AG08396 (cell line): ENCODE data around the gene RASSF4.
A peak's percentile ranks its signal among the peaks of the same experiment; 100 is the strongest.

Source experiments
- DNase-seq: peaks from one replicate; pipeline ENCODE4 v3.0.0; 2012; ENCODE audit warnings: low spot score, mixed read lengths

RASSF4 gene

GRCh38 chr10:44963772-44964633, 4.4 kb downstream of the RASSF4 start:
- no peak for DNase-seq

- DNase-seq: no peak
These were observed 5.5 kb downstream of the RASSF4 start for GRCh38 chr10:44965104-44965503.

- no peak for DNase-seq
These were observed 6.1 kb downstream of the RASSF4 start for GRCh38 chr10:44965651-44966097.

DNA sequence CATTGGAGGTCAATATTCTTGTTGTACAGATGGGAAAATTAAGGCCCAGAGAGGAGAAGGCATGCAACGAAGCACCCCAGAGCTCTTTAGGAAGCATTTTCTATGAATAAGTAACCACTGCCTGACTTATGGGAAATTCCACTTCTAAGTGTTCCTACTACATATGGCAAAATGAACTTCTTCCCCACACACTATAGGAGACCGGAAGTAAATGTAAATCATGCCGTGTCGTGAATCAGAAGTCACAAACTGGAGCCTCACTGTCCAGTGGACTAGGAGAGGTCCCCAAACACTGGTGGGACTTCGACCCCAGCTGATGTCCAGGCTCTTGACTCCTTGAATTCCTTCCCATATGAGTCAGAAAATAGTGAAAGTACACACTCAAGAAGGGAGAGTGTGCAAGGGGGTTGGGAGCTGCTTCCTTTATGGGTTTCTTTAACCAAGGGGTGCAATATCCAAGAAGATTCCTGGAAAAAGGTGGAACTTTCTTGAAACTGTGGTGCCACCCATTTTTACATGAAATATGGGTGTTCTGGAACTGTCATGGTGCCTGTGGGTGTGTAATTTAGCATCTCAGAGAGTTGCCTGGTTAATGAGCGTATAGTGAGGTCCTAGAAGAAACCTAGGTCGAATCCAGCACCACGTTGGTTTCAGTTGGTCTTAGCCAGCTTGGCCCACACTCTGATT, 6.7 kb downstream of the RASSF4 start:
- DNase-seq: no peak

DNA sequence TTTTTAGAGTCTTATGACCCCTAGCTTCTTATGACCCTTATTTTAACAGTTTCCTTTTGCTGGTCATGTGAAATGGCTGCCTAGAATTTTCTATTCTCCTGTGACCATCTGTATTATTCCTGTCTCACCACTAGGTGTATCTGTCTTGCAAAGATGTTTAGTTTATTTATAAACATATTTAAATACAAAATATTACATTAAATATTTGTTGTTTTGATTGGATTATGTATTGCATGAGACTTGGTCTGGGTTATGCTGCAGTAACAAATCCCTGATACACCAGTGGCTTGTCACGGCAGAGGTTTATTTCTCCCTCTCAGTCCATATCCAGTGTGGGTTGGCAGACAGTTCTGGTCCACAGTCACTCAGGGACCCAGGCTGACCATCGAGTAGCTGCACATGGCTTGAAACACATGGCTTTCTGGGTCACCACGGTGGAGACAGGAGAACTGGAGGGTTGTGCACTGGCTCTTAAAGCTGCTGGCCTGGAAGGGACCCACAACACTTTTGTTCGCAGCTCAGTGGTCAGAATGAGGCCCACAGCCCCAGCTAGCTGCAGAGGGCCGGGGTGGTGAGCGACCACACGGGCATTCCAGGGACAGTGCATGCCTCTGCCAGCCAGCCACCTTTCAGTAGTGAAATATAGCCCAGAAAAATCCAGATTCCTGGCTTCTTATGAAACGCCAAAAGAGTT, 7.4 kb downstream of the RASSF4 start:
- DNase-seq: no peak

DNA sequence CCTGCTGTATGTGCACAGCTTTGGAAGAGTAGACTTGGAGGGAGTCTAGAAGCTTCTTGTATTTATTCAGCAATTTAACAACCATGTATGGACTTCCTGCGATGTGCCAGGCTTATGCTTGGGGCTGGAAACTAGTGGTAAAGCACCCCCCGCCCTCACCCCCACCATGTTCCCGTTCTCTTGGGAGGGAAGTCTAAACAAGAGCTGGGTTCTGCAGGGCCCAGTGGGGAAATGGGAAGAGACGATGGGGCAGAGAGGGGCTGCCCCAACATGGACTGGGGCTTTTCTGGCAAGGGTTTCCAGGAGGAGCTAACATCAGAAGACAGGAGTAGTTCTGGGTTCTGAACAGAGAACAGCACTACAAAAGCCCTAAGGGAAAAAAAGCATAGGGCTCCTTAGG, 8.0 kb downstream of the RASSF4 start:
- DNase-seq: no peak

DNA sequence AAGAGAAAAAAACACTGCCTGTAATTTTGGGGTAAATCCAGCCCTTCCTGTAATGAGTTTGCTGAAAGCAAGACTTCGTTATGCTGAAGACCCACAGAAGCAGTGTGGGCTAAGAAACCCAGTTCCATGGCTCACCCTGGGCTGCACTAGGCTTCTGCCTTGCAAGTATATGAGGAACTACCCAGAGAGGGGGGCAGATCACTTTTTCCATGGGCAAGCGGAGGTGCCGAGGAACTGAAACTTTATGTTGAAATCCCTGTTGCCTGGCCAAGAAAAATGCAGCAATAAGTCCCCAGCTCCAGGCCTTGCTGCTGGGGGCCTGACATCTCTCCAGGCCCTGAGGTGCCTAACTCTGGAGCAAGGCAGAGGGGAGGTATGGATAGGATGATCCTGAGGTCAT, 8.5 kb downstream of the RASSF4 start:
- no peak for DNase-seq

DNA sequence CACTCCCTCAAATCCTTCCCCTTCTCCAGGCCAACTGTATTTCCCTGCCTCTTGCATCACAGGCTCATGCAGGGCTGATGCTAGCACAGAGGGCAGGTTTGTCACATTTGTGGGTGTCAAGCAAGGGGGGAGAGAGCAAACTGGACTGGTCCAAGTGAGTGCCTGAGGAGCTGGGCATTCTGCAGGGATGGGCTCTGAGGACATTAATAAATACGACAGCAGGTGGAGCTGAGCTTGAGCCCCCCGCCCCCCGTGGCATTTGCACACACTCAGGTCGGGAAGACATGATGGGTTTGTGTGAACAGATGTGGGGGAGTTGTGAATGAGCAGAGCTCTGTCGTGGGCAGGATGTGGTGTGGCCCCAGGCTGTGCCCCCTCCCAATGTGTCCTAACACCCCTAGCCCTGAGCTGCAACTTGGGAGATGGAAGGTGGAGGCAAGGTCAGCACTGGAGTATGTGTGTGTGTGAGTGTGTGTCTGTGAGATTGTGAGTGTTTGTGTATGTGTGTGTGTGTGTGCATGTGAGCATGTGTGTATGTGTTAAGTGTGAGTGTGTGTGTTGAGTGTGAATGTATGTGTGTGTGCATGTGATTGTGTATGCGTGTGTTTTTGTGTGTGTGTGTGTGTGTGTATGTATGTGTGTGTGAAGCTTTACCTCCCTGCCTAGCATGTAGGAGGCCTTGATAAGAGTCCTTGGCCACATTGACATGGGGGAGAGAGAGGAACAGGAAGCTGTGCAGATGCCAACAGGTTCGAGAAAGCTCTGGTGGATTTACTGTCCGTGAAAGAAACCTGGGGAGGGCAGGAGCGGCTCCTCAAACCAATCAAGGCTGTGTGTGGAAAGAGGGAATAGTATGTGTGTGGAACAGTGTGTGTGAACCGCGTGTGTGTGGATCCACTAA, 9.1 kb downstream of the RASSF4 start:
- DNase-seq: no peak

DNA sequence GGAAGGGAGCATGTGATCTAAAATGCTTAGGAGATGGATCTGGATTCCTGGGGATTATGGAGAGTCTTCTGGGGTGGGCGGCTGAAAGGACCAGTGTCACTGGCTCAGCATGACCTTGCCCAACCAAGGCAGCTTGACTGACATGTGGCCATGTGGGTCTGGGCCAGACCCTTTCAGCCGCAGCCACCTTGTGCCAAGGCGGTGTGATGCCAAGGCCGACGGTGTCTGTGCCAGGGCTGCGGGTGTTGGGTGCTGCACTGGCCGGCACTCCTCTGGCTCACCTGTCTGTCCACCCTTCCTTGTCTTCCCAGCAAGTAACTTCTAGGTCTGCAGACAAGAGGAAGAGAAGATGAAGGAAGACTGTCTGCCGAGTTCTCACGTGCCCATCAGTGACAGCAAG, 10.3 kb downstream of the RASSF4 start:
- no peak for DNase-seq

DNA sequence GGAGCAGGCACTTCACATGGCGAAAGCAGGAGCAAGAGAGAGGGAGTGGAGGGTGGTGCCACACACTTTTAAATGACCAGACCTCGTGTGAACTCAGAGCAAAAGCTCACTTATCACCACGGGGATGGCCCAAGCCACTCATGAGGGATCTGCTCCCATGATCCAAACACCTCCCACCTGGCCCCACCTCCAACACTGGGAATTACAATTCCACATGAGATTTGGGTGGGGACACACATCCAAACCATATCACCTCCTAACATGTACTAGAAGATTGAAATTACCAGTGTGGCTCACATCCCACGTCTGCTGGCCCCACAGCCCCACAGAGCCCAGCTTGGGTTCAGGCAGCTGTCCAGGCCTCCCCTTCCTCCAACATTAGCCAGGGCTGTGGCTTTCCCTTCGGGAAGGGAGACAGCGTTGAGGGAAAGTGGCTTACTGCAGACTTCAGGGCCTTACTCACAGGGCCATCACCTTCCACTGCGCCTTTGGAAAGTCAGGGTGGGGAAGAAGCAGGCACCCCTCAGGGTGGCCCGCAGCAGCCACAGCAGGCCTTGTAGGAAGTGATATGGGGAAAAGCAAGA, 11.3 kb downstream of the RASSF4 start:
- no peak for DNase-seq

- DNase-seq: no peak
These were observed 11.8 kb downstream of the RASSF4 start for GRCh38 chr10:44971434-44971833.

DNA sequence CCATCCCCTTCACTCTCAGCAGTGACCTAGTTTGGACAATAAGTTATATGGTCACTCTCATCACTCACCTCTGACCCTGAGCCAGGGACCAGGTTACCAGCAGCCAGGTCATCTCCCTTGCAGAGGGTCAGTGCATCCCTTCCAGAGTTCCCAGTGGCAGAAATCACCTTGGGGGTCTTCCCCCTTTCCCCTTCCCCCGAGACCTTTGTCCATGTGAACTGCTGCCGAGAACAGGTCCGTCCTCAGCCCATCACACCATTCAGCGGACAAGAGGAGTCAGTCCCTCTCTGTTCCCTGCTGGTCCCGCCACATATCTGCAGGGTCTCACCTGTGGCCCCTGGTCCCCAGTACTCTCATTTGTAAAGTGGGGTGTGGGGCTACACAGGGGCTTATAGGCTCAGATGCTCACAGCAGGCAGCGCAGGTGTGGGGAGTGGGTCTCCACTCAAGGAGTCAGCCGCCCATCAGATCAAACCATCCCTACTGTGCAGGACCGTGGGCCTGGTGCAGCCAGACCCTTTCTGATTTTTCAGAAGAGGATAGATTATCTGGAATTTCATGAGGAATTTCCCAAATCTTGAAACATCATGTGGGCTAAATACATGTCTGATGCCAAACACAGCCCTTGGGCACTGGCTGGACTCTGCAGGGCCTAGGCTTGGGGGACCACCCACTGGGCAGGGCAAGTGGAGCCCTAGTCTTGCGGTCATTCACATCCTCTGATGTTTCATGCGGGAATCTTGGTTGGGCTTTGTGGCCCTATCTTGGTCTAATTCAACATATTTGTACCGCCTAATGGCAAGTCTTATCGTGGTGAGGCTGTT, 12.5 kb downstream of the RASSF4 start:
- no peak for DNase-seq

DNA sequence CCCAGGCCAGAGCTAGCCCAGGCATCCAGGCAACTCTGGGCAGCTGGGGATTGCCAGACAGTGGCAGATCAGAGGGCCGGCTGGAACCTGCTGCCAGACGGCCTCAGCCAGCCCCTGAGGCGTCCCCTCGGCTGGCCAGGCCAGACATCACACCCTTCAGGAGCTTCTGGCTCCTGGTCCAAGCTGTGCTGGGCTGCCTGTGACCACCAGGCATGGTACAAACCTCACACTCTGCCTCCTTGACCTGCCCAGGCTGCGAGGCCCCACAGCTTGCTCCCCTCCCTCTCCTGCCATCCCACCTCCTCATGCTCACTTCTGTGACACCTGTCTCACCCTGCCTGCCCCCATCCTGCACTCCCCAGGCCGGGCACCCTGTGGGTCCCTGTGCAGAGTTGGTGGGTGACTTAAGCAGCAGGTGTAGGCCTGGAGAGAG, 13.3 kb downstream of the RASSF4 start:
- DNase-seq: no peak

GRCh38 chr10:44973323-44974081, 13.9 kb downstream of the RASSF4 start:
- no peak for DNase-seq

DNA sequence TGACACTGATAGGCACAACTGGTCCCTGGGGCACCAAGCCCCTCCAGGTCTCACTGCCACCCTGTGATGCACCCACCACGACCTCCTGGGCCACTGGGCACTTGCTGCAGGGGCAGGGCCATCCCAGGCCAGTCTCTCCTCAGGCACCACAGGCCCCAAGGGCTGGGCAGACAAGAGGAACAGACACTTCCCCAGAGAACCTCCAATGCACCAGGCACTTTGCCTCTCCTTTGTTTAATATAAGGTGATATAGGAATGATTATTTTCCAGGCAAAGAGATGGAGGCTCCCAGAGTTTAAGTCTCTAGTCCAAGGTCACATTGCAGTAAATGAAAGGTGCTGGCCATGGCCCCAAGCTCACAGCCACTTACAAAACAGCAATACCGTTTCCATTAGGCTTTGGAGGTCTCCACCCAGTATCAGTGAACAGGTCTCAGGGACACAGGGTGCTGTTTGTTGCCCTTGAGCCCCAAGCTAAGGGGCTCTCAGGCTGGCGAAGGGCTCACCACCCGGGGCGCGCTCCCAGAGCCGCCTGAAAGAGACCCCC, 14.6 kb downstream of the RASSF4 start:
- no peak for DNase-seq

- DNase-seq: peak; percentile 83
These were observed 15.2 kb downstream of the RASSF4 start for GRCh38 chr10:44974628-44975430.

- peak; percentile 29 for DNase-seq
These were observed 16.1 kb downstream of the RASSF4 start for GRCh38 chr10:44975431-44976331.
